Activated naive CD8-positive, alpha-beta T cell treated with anti-CD3 and anti-CD28 coated beads for 36 hours (primary cell): ENCODE results near the gene CBX6. TPM values are rescaled to one million over a fixed set of nuclear protein-coding genes. Genes with fewer than 3 reads are reported as not detected.

Experiments used
- DNase-seq: peaks from one replicate; pipeline ENCODE4 v3.0.0; 2021
- H3K27ac Mint-ChIP-seq: one replicate; pipeline ENCODE4 v1.8.0; 2022; ENCODE audit warnings: mild to moderate bottlenecking, moderate library complexity, mixed read lengths
- H3K27me3 Mint-ChIP-seq: one replicate; pipeline ENCODE4 v1.8.0; 2022; ENCODE audit warnings: mild to moderate bottlenecking, mixed read lengths
- H3K36me3 Mint-ChIP-seq: one replicate; pipeline ENCODE4 v1.8.0; 2021; ENCODE audit warnings: mild to moderate bottlenecking, mixed read lengths
- H3K4me1 Mint-ChIP-seq: one replicate; pipeline ENCODE4 v1.8.0; 2021; ENCODE audit warnings: mixed read lengths
- H3K4me3 Mint-ChIP-seq: one replicate; pipeline ENCODE4 v1.8.0; 2022; ENCODE audit warnings: mild to moderate bottlenecking, moderate library complexity, mixed read lengths
- H3K9me3 Mint-ChIP-seq: one replicate; pipeline ENCODE4 v1.8.0; 2022; ENCODE audit warnings: mixed read lengths
- total RNA-seq, 2 experiments: library from RNA; stranded (reverse); gene quantifications; one replicate each; pipeline ENCODE4 v1.2.3, GENCODE V29; 2021

The CBX6 gene
- total RNA-seq, 2 experiments from 2014 or later, result 141 TPM

GRCh38 chr22:38881997-38882879 is 10.2 kb upstream of the CBX6 start:
- no peak for DNase-seq
- no peaks in the 10 kb centered on the region for H3K27me3 Mint-ChIP-seq
- peaks cover 16% of the 10 kb centered on the region for H3K4me1 Mint-ChIP-seq
- H3K36me3 Mint-ChIP-seq, result no peaks in the 10 kb centered on the region
- H3K27ac Mint-ChIP-seq, result no peak overlapping the region
- H3K9me3 Mint-ChIP-seq, result no peaks in the 10 kb centered on the region
- no peak overlapping the region for H3K4me3 Mint-ChIP-seq

GRCh38 chr22:38881464-38881871 is 9.5 kb upstream of the CBX6 start:
- no peak for DNase-seq
- H3K4me3 Mint-ChIP-seq, result no peak overlapping the region
- H3K27ac Mint-ChIP-seq, result no peak overlapping the region
- no peaks in the 10 kb centered on the region for H3K9me3 Mint-ChIP-seq
- no peaks in the 10 kb centered on the region for H3K36me3 Mint-ChIP-seq
- no peaks in the 10 kb centered on the region for H3K27me3 Mint-ChIP-seq
- H3K4me1 Mint-ChIP-seq, result peaks cover 16% of the 10 kb centered on the region

- DNase-seq, result no peak
Measured at GRCh38 chr22:38879961-38880360, 7.9 kb upstream of the CBX6 start.

GRCh38 chr22:38879108-38879729 is 7.2 kb upstream of the CBX6 start:
- no peak for DNase-seq
- Mint-ChIP-seq H3K27ac (no peak overlapping the region), H3K4me3 (no peak overlapping the region), H3K27me3 (no peaks in the 10 kb centered on the region), H3K36me3 (no peaks in the 10 kb centered on the region), H3K4me1 (peaks cover 31% of the 10 kb centered on the region), H3K9me3 (no peaks in the 10 kb centered on the region)

More at GRCh38 chr22:38879961-38880360, 7.9 kb upstream of the CBX6 start:
- Mint-ChIP-seq H3K9me3 (no peaks in the 10 kb centered on the region), H3K27ac (no peak overlapping the region), H3K4me3 (no peak overlapping the region), H3K27me3 (no peaks in the 10 kb centered on the region), H3K36me3 (no peaks in the 10 kb centered on the region), H3K4me1 (peaks cover 24% of the 10 kb centered on the region)

GRCh38 chr22:38878001-38878400 is 6.0 kb upstream of the CBX6 start:
- peaks cover 41% of the 10 kb centered on the region for H3K4me1 Mint-ChIP-seq
- H3K4me3 Mint-ChIP-seq, result no peak overlapping the region
- H3K9me3 Mint-ChIP-seq, result no peaks in the 10 kb centered on the region
- no peaks in the 10 kb centered on the region for H3K36me3 Mint-ChIP-seq
- no peaks in the 10 kb centered on the region for H3K27me3 Mint-ChIP-seq
- DNase-seq, result no peak
- H3K27ac Mint-ChIP-seq, result no peak overlapping the region

GRCh38 chr22:38874529-38875222 is 2.7 kb upstream of the CBX6 start:
- peaks cover 44% of the 10 kb centered on the region for H3K4me1 Mint-ChIP-seq
- no peaks in the 10 kb centered on the region for H3K9me3 Mint-ChIP-seq
- peak overlapping the region; percentile 75 for H3K27ac Mint-ChIP-seq
- no peaks in the 10 kb centered on the region for H3K27me3 Mint-ChIP-seq
- H3K4me3 Mint-ChIP-seq, result no peak overlapping the region
- DNase-seq, result no peak
- H3K36me3 Mint-ChIP-seq, result peaks cover 14% of the 10 kb centered on the region

GRCh38 chr22:38873469-38874411 is 1.7 kb upstream of the CBX6 start:
- H3K27me3 Mint-ChIP-seq, result no peaks in the 10 kb centered on the region
- peak overlapping the region; percentile 75 for H3K27ac Mint-ChIP-seq
- H3K4me3 Mint-ChIP-seq, result peak overlapping the region; percentile 88
- peaks cover 22% of the 10 kb centered on the region for H3K36me3 Mint-ChIP-seq
- no peaks in the 10 kb centered on the region for H3K9me3 Mint-ChIP-seq
- DNase-seq, result peak; percentile 76
- H3K4me1 Mint-ChIP-seq, result peaks cover 50% of the 10 kb centered on the region

- Mint-ChIP-seq H3K27me3 (no peaks in the 10 kb centered on the region), H3K4me1 (peaks cover 57% of the 10 kb centered on the region), H3K27ac (peak overlapping the region; percentile 85), H3K36me3 (peaks cover 28% of the 10 kb centered on the region), H3K4me3 (peak overlapping the region; percentile 88), H3K9me3 (no peaks in the 10 kb centered on the region)
- DNase-seq, result no peak
Measured at GRCh38 chr22:38872831-38873248, 824 bp upstream of the CBX6 start.

GRCh38 chr22:38871360-38872171 is 450 bp downstream of the CBX6 start:
- peaks cover 57% of the 10 kb centered on the region for H3K4me1 Mint-ChIP-seq
- H3K27me3 Mint-ChIP-seq, result no peaks in the 10 kb centered on the region
- H3K36me3 Mint-ChIP-seq, result peaks cover 28% of the 10 kb centered on the region
- peak; percentile 39 for DNase-seq
- H3K9me3 Mint-ChIP-seq, result no peaks in the 10 kb centered on the region
- peak overlapping the region; percentile 94 for H3K27ac Mint-ChIP-seq
- peak overlapping the region; percentile 94 for H3K4me3 Mint-ChIP-seq

- Mint-ChIP-seq H3K4me3 (peak overlapping the region; percentile 94), H3K4me1 (peaks cover 53% of the 10 kb centered on the region), H3K27ac (peak overlapping the region; percentile 94), H3K9me3 (no peaks in the 10 kb centered on the region), H3K27me3 (no peaks in the 10 kb centered on the region), H3K36me3 (peaks cover 28% of the 10 kb centered on the region)
- no peak for DNase-seq
Measured at GRCh38 chr22:38870791-38871359, 1.1 kb downstream of the CBX6 start.

- Mint-ChIP-seq H3K9me3 (no peaks in the 10 kb centered on the region), H3K36me3 (peaks cover 30% of the 10 kb centered on the region), H3K27me3 (no peaks in the 10 kb centered on the region), H3K4me1 (peaks cover 53% of the 10 kb centered on the region), H3K27ac (peak overlapping the region; percentile 94), H3K4me3 (peak overlapping the region; percentile 94)
- DNase-seq, result peak; percentile 85
Measured at GRCh38 chr22:38870312-38870741, 1.7 kb downstream of the CBX6 start.

- Mint-ChIP-seq H3K36me3 (peaks cover 30% of the 10 kb centered on the region), H3K27me3 (no peaks in the 10 kb centered on the region), H3K27ac (peak overlapping the region; percentile 94), H3K4me1 (peaks cover 47% of the 10 kb centered on the region), H3K4me3 (peak overlapping the region; percentile 94), H3K9me3 (no peaks in the 10 kb centered on the region)
- no peak for DNase-seq
Measured at GRCh38 chr22:38869663-38870062, 2.4 kb downstream of the CBX6 start.

GRCh38 chr22:38868886-38869381 is 3.1 kb downstream of the CBX6 start:
- no peaks in the 10 kb centered on the region for H3K9me3 Mint-ChIP-seq
- H3K36me3 Mint-ChIP-seq, result peaks cover 30% of the 10 kb centered on the region
- peaks cover 43% of the 10 kb centered on the region for H3K4me1 Mint-ChIP-seq
- peak overlapping the region; percentile 30 for H3K4me3 Mint-ChIP-seq
- peak overlapping the region; percentile 49 for H3K27ac Mint-ChIP-seq
- H3K27me3 Mint-ChIP-seq, result no peaks in the 10 kb centered on the region
- peak; percentile 84 for DNase-seq
